ENCODE measurements around the gene POT1. TPM values are rescaled to one million over a fixed set of nuclear protein-coding genes. Genes with fewer than 3 reads are reported as not detected.

Gene POT1
- total and polyA plus RNA-seq, 2 experiments from 2014 or later: 12.0 to 40.4 TPM

GRCh38 chr7:124879103-124879502 lies 50.5 kb downstream of the POT1 start:
- H3K27me3 ChIP-seq (ENCODE audit: insufficient read depth): no peaks in the 10 kb centered on the region
- no peak overlapping the region for H2AFZ ChIP-seq
- no peaks in the 10 kb centered on the region for H3F3A ChIP-seq (replicated peaks; ENCODE audit: low read depth)
- H3K27me3 Mint-ChIP-seq (ENCODE audit: insufficient read depth, low read depth, poor library complexity): no peaks in the 10 kb centered on the region
- 0 out of 3 replicates have a peak, but pooled peaks cover 2% of the 10 kb centered on the region for H3K4me1 Mint-ChIP-seq
- H3K9me2 ChIP-seq (ENCODE audit: insufficient read depth): no peaks in the 10 kb centered on the region
- no peak overlapping the region for H3K27ac Mint-ChIP-seq
- H3K4me3 ChIP-seq: no peak overlapping the region
- H3K4me2 ChIP-seq: no peak overlapping the region
- no peaks in the 10 kb centered on the region for H3K4me1 ChIP-seq (ENCODE audit: insufficient read depth)
- ATAC-seq (no peak), DNase-seq (ENCODE audit: low spot score) (no peak)
- H3K9me3 Mint-ChIP-seq: no peaks in the 10 kb centered on the region
- no peaks in the 10 kb centered on the region for H4K20me1 ChIP-seq (replicated peaks; ENCODE audit: insufficient read depth)
- no peak for TF ChIP-seq EZH2phosphoT487 (IDR thresholded peaks at IDR 0.05; ENCODE audit: unreplicated experiment)
- no peak for TF ChIP-seq NANOG (IDR thresholded peaks at IDR 0.05; ENCODE audit: borderline replicate concordance)
- no peaks in the 10 kb centered on the region for H3K36me3 Mint-ChIP-seq (ENCODE audit: low read depth)
- H3K27ac ChIP-seq (ENCODE audit: low read depth): no peak overlapping the region
- no peaks in the 10 kb centered on the region for H3K79me2 ChIP-seq (replicated peaks; ENCODE audit: insufficient read depth)
- H3K36me3 ChIP-seq (ENCODE audit: insufficient read depth): no peaks in the 10 kb centered on the region
- no peak overlapping the region for H3K4me3 Mint-ChIP-seq

- H3K36me3 Mint-ChIP-seq (ENCODE audit: low read depth): no peaks in the 10 kb centered on the region
- H3K36me3 ChIP-seq (ENCODE audit: insufficient read depth): no peaks in the 10 kb centered on the region
- H3K27me3 ChIP-seq (ENCODE audit: insufficient read depth): no peaks in the 10 kb centered on the region
- TF ChIP-seq CREB1 (CRISPR knock-in tag; IDR thresholded peaks at IDR 0.05; ENCODE audit: low read depth) (no peak), EZH2 (IDR thresholded peaks at IDR 0.05; ENCODE audit: low read depth, unreplicated experiment) (no peak), POLR2AphosphoS5 (IDR thresholded peaks at IDR 0.05; ENCODE audit: low read depth) (no peak), JUNB (IDR thresholded peaks at IDR 0.05; ENCODE audit: unreplicated experiment) (no peak), EZH2phosphoT487 (IDR thresholded peaks at IDR 0.05; ENCODE audit: unreplicated experiment) (no peak), NANOG (IDR thresholded peaks at IDR 0.05; ENCODE audit: borderline replicate concordance) (no peak)
- TF ChIP-seq, protein P1, sequence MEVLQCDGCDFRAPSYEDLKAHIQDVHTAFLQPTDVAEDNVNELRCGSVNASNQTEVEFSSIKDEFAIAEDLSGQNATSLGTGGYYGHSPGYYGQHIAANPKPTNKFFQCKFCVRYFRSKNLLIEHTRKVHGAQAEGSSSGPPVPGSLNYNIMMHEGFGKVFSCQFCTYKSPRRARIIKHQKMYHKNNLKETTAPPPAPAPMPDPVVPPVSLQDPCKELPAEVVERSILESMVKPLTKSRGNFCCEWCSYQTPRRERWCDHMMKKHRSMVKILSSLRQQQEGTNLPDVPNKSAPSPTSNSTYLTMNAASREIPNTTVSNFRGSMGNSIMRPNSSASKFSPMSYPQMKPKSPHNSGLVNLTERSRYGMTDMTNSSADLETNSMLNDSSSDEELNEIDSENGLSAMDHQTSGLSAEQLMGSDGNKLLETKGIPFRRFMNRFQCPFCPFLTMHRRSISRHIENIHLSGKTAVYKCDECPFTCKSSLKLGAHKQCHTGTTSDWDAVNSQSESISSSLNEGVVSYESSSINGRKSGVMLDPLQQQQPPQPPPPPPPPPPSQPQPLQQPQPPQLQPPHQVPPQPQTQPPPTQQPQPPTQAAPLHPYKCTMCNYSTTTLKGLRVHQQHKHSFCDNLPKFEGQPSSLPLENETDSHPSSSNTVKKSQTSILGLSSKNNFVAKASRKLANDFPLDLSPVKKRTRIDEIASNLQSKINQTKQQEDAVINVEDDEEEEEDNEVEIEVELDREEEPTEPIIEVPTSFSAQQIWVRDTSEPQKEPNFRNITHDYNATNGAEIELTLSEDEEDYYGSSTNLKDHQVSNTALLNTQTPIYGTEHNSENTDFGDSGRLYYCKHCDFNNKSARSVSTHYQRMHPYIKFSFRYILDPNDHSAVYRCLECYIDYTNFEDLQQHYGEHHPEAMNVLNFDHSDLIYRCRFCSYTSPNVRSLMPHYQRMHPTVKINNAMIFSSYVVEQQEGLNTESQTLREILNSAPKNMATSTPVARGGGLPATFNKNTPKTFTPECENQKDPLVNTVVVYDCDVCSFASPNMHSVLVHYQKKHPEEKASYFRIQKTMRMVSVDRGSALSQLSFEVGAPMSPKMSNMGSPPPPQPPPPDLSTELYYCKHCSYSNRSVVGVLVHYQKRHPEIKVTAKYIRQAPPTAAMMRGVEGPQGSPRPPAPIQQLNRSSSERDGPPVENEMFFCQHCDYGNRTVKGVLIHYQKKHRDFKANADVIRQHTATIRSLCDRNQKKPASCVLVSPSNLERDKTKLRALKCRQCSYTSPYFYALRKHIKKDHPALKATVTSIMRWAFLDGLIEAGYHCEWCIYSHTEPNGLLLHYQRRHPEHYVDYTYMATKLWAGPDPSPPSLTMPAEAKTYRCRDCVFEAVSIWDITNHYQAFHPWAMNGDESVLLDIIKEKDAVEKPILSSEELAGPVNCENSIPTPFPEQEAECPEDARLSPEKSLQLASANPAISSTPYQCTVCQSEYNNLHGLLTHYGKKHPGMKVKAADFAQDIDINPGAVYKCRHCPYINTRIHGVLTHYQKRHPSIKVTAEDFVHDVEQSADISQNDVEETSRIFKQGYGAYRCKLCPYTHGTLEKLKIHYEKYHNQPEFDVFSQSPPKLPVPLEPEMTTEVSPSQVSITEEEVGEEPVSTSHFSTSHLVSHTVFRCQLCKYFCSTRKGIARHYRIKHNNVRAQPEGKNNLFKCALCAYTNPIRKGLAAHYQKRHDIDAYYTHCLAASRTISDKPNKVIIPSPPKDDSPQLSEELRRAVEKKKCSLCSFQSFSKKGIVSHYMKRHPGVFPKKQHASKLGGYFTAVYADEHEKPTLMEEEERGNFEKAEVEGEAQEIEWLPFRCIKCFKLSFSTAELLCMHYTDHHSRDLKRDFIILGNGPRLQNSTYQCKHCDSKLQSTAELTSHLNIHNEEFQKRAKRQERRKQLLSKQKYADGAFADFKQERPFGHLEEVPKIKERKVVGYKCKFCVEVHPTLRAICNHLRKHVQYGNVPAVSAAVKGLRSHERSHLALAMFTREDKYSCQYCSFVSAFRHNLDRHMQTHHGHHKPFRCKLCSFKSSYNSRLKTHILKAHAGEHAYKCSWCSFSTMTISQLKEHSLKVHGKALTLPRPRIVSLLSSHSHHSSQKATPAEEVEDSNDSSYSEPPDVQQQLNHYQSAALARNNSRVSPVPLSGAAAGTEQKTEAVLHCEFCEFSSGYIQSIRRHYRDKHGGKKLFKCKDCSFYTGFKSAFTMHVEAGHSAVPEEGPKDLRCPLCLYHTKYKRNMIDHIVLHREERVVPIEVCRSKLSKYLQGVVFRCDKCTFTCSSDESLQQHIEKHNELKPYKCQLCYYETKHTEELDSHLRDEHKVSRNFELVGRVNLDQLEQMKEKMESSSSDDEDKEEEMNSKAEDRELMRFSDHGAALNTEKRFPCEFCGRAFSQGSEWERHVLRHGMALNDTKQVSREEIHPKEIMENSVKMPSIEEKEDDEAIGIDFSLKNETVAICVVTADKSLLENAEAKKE (CRISPR knock-in tag; IDR thresholded peaks at IDR 0.05): no peak
- TF ChIP-seq, protein P2, sequence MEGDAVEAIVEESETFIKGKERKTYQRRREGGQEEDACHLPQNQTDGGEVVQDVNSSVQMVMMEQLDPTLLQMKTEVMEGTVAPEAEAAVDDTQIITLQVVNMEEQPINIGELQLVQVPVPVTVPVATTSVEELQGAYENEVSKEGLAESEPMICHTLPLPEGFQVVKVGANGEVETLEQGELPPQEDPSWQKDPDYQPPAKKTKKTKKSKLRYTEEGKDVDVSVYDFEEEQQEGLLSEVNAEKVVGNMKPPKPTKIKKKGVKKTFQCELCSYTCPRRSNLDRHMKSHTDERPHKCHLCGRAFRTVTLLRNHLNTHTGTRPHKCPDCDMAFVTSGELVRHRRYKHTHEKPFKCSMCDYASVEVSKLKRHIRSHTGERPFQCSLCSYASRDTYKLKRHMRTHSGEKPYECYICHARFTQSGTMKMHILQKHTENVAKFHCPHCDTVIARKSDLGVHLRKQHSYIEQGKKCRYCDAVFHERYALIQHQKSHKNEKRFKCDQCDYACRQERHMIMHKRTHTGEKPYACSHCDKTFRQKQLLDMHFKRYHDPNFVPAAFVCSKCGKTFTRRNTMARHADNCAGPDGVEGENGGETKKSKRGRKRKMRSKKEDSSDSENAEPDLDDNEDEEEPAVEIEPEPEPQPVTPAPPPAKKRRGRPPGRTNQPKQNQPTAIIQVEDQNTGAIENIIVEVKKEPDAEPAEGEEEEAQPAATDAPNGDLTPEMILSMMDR (conservative IDR thresholded peaks at IDR 0.05; ENCODE audit: low read depth in 2 of 2): no peak
- TF ChIP-seq, protein P3, sequence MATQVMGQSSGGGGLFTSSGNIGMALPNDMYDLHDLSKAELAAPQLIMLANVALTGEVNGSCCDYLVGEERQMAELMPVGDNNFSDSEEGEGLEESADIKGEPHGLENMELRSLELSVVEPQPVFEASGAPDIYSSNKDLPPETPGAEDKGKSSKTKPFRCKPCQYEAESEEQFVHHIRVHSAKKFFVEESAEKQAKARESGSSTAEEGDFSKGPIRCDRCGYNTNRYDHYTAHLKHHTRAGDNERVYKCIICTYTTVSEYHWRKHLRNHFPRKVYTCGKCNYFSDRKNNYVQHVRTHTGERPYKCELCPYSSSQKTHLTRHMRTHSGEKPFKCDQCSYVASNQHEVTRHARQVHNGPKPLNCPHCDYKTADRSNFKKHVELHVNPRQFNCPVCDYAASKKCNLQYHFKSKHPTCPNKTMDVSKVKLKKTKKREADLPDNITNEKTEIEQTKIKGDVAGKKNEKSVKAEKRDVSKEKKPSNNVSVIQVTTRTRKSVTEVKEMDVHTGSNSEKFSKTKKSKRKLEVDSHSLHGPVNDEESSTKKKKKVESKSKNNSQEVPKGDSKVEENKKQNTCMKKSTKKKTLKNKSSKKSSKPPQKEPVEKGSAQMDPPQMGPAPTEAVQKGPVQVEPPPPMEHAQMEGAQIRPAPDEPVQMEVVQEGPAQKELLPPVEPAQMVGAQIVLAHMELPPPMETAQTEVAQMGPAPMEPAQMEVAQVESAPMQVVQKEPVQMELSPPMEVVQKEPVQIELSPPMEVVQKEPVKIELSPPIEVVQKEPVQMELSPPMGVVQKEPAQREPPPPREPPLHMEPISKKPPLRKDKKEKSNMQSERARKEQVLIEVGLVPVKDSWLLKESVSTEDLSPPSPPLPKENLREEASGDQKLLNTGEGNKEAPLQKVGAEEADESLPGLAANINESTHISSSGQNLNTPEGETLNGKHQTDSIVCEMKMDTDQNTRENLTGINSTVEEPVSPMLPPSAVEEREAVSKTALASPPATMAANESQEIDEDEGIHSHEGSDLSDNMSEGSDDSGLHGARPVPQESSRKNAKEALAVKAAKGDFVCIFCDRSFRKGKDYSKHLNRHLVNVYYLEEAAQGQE (IDR thresholded peaks at IDR 0.05; ENCODE audit: unreplicated experiment): no peak
- no peaks in the 10 kb centered on the region for H3F3A ChIP-seq (replicated peaks; ENCODE audit: low read depth)
- H3K9me3 Mint-ChIP-seq: no peaks in the 10 kb centered on the region
- ATAC-seq: no peak
- no peak overlapping the region for H2AFZ ChIP-seq
- H3K27me3 Mint-ChIP-seq (ENCODE audit: insufficient read depth, low read depth, poor library complexity): no peaks in the 10 kb centered on the region
- no peak overlapping the region for H3K4me3 ChIP-seq
- no peaks in the 10 kb centered on the region for H4K20me1 ChIP-seq (replicated peaks; ENCODE audit: insufficient read depth)
- no peak overlapping the region for H3K27ac ChIP-seq (ENCODE audit: low read depth)
- no peak overlapping the region for H3K4me3 Mint-ChIP-seq
- no peak overlapping the region for H3K4me2 ChIP-seq
- H3K4me1 ChIP-seq (ENCODE audit: insufficient read depth): no peaks in the 10 kb centered on the region
- H3K4me1 Mint-ChIP-seq: no peaks in the 10 kb centered on the region
- no peak for DNase-seq (ENCODE audit: low spot score)
- H3K9me2 ChIP-seq (ENCODE audit: insufficient read depth): no peaks in the 10 kb centered on the region
- H3K79me2 ChIP-seq (replicated peaks; ENCODE audit: insufficient read depth): no peaks in the 10 kb centered on the region
- H3K27ac Mint-ChIP-seq: no peak overlapping the region
Measured at GRCh38 chr7:124874644-124875163, 54.9 kb downstream of the POT1 start.

Measured in GM23338 (cell line).